WERI-Rb-1 (cell line): Measurements from ENCODE around the gene ZNF622.
A peak's percentile ranks its signal among the peaks of the same experiment; 100 is the strongest.

ENCODE experiments used
- DNase-seq: peaks from one replicate; pipeline ENCODE4 v3.0.0-alpha.2; 2020
- H3K27ac ChIP-seq: fragments of 250-450 bp; sonication (Bioruptor Pico); 2 replicates; pipeline ENCODE4 v1.5.1; 2020; ENCODE audit warnings: mild to moderate bottlenecking, moderate library complexity
- H3K27me3 ChIP-seq: fragments of 250-450 bp; sonication (Bioruptor Pico); 2 replicates; pipeline ENCODE4 v1.5.1; 2021; ENCODE audit warnings: mild to moderate bottlenecking, low read depth, moderate library complexity; ENCODE audit not compliant: insufficient read depth, severe bottlenecking
- H3K36me3 ChIP-seq: fragments of 250-450 bp; sonication (Bioruptor Pico); 2 replicates; pipeline ENCODE4 v1.5.1; 2020; ENCODE audit warnings: mild to moderate bottlenecking, moderate library complexity
- H3K4me3 ChIP-seq: 2 replicates; pipeline ENCODE4 v1.5.1; 2011; ENCODE audit warnings: low read depth, mild to moderate bottlenecking, control low read depth, low read length
- H3K9me3 ChIP-seq: fragments of 250-450 bp; sonication (Bioruptor Pico); 2 replicates; pipeline ENCODE4 v1.5.1; 2021; ENCODE audit warnings: mild to moderate bottlenecking, moderate library complexity; ENCODE audit not compliant: severe bottlenecking
- CTCF ChIP-seq: IDR thresholded peaks from 2 replicates; pipeline ENCODE4 v1.5.1; 2011; ENCODE audit warnings: low read depth, mild to moderate bottlenecking, control low read depth, inconsistent platforms, low read length

The ZNF622 gene

GRCh38 chr5:16461026-16461425 lies 4.6 kb downstream of the ZNF622 start:
- Histone ChIP-seq H3K9me3 (no peaks in the 10 kb centered on the region), H3K27ac (no peak overlapping the region), H3K27me3 (no peaks in the 10 kb centered on the region), H3K4me3 (no peak overlapping the region), H3K36me3 (peaks cover 81% of the 10 kb centered on the region)
- no peak for TF ChIP-seq CTCF
- no peak for DNase-seq

GRCh38 chr5:16459451-16459850 lies 6.1 kb downstream of the ZNF622 start:
- Histone ChIP-seq H3K27me3 (no peaks in the 10 kb centered on the region), H3K36me3 (peaks cover 97% of the 10 kb centered on the region), H3K27ac (no peak overlapping the region), H3K4me3 (no peak overlapping the region), H3K9me3 (no peaks in the 10 kb centered on the region)
- TF ChIP-seq CTCF = no peak
- no peak for DNase-seq

- Histone ChIP-seq H3K27ac (no peak overlapping the region), H3K4me3 (no peak overlapping the region), H3K9me3 (no peaks in the 10 kb centered on the region), H3K36me3 (peaks cover 93% of the 10 kb centered on the region), H3K27me3 (no peaks in the 10 kb centered on the region)
- DNase-seq = no peak
- no peak for TF ChIP-seq CTCF
Measured at GRCh38 chr5:16457853-16458252, 7.7 kb downstream of the ZNF622 start.

- peak; percentile 39 for TF ChIP-seq CTCF
- no peak overlapping the region for H3K4me3 ChIP-seq
- no peak overlapping the region for H3K27ac ChIP-seq
- no peaks in the 10 kb centered on the region for H3K9me3 ChIP-seq
- DNase-seq = peak; percentile 34
- H3K36me3 ChIP-seq = peaks cover 93% of the 10 kb centered on the region
- no peaks in the 10 kb centered on the region for H3K27me3 ChIP-seq
Measured at GRCh38 chr5:16457451-16457850, 8.1 kb downstream of the ZNF622 start.

GRCh38 chr5:16456103-16456832 lies 9.3 kb downstream of the ZNF622 start:
- DNase-seq = no peak
- Histone ChIP-seq H3K27me3 (no peaks in the 10 kb centered on the region), H3K36me3 (peaks cover 93% of the 10 kb centered on the region), H3K9me3 (no peaks in the 10 kb centered on the region), H3K4me3 (no peak overlapping the region), H3K27ac (no peak overlapping the region)
- TF ChIP-seq CTCF = peak; percentile 52

- Histone ChIP-seq H3K36me3 (peaks cover 93% of the 10 kb centered on the region), H3K27me3 (no peaks in the 10 kb centered on the region), H3K9me3 (no peaks in the 10 kb centered on the region), H3K27ac (no peak overlapping the region), H3K4me3 (no peak overlapping the region)
- no peak for TF ChIP-seq CTCF
- no peak for DNase-seq
Measured at GRCh38 chr5:16455668-16456067, 9.9 kb downstream of the ZNF622 start.
